ELF-1 (cell line): Measurements from ENCODE around the gene PTPRCAP.
A peak's percentile ranks its signal among the peaks of the same experiment; 100 is the strongest.
"Not testable (repeated sequence)": the region's sequence is repeated elsewhere in the genome, so short reads cannot be mapped to it uniquely, and the experiment has no call there.

Experiments used
- DNase-seq: peaks from one replicate; pipeline ENCODE4 v3.0.0-alpha.2; 2016; ENCODE audit warnings: low read depth, low spot score

Gene PTPRCAP

GRCh38 chr11:67465530-67465929 is 28.0 kb upstream of the PTPRCAP start:
- DNase-seq = not testable (repeated sequence)

DNA sequence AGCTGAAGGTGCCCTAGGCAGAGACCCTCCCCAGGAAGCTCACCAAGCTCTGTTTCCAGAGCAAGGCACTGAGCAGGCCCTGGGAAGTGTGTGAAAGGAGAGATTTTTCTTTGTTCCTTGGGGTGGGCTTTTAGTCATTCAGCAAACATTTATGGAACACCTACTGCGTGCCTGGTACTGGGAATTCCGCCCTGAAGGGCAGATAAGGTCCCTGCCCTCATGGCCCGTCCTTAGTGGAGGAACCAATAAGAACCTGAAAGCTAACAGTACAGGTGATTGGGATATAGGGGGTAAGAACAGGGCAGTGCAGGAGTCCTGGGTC is 27.7 kb upstream of the PTPRCAP start:
- peak; percentile 40 for DNase-seq

DNA sequence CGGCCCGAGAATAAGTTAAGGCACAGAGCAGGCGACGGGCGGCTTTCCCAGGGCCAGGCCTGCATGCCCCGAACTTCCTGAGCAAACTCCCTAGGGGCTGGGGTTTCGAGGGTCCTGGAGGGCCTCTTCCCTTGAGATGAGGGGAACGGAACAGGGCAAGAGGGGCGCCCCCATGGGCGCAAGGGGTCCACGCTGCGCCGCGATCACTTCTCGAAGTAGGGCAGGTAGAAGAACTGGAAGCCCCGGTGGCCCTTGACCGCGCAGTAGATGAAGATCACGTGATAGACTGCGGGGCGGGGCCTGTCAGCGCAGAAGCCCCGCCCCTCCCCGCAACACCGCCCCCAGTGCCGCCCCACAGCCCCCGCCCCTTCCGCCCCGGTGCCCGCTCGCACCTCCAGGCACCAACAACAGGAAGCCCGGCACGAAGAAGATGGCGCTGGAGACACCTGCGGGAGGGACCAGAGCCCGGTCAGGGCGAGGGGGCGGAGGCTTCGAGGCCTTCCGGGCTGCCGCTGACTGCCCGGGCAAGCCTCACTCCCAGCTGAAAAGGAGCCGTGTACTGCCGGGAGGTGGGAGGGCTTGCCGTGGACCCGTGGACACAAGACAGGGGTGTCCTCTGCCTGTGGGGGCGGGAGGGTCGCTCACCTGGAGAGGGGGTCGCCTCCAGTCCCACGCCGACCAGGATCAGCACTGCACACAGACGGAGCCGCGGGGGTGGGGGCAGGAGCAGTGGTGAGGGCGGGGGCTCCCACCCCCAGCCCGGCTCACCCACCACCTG is 27.1 kb upstream of the PTPRCAP start:
- peak; percentile 82 for DNase-seq

DNA sequence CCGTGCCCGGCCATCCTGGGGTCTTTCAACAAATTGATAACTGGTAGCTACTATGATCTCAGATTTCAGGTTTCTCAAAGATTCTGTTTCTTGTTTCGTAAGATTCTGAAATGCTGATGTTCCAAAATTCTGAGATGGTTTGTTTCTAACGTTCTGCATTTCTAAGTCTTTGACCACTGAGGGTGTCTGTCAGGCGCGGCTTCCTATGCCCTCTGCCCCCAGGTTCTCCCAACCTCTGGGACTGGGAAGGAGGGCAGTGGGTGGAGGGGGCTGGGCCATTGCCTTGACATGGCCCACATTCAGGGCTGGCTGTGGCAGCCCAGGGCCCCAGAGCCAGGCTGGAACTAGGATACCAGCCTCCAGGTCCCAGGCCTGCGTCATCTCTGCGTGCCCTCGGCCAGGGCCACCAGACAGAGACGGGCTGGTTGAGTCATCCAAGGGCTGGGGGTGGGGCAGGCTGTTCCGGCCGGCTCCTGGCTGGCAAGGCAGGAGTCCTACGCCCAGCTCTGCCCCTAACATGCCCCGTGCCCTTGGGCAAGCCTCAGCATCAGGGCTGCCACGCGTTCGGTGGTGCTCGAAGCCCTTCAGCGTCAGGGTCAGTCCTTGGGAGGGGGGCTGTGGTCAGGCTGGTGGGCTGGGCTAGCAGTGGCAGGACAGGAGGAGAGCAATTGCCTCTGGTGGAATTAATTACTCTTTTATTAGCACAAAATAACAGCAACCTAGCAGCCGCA is 26.4 kb upstream of the PTPRCAP start:
- peak; percentile 45 for DNase-seq

DNA sequence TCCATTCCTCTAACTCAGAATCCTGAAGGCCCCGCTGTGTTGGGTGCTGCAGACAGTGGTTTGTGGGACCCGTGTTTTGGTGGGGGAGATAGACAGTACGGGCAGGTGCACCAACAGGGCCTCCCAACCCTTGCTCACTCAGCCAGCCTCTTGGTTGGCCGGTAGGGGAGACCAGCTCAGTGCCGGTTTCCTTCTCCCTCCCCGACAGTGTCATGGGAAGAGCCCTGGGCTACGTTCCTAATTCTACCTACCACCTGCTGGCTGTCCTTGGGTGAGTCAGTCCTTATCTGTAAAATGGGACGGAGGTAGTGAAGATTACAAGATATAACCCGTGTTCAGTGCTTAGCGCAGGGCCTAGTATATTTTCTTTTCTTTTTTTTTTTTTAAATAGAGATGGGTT is 25.7 kb upstream of the PTPRCAP start:
- DNase-seq = peak; percentile 35

- DNase-seq = no peak
Observed at GRCh38 chr11:67458266-67458665, 20.8 kb upstream of the PTPRCAP start.

DNA sequence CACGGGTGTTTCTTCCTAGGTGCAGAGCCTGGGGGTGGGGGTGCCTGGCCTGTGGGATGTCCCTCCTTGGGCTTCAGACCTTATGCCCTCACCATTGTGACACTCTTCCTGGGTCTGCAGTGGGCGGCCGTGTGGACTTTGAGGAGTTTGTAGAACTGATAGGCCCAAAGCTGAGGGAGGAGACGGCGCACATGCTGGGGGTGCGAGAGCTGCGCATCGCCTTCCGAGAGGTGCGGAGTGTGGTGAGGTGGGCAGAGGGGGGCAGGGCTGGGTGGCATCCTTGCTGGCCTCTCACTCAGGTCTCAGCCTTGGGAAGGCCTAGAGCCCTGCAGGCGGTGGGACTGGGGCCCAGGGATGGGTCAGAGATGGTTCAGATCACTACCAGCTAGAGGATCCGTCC is 20.0 kb upstream of the PTPRCAP start:
- DNase-seq = no peak

DNA sequence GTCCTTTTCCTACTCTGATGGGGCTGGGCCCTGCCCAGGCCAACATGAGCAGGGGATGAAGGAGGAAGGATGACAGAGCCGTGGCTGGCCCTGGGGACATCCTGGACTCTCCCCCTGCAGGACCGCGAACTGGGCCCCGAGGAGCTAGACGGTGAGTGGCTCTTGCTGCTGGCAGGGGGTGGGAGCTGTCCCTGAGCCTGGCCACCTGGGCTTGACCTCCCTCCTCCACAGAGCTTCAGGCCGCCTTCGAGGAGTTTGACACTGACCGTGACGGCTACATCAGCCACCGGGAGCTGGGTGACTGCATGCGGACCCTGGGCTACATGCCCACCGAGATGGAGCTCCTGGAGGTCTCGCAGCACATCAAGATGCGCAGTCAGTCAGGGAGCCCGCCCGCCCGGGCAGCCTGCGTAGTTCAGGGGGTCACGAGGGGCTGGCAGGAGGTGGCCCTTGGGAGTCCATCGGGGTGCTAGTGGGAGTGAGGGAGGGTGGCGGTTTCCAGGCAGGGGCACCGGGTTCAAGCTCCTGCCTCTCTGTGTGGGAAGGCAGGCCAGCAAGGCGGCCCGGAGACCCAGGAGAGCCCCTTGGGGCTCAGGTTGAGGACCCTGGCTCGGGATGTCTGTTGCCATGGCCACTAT is 18.7 kb upstream of the PTPRCAP start:
- no peak for DNase-seq

DNA sequence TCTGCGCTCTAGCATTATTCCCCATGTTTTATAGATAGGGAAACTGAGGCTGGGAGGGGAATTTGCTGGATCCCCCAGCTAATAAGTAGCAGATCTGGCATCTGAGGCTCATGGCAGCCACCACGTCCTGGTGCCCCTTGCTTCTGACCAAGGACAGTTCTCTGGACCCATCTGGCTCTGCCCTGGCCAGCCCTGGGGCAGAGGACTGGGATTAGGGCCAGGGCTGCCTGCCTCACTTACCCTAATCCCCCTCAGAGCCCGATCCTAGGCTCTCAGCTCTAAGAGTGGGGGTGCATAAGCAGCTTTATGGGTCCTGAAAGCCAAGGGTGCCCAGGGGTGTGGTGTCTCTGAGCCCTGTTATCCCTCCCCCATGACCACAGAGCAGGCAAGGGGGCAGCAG is 17.6 kb upstream of the PTPRCAP start, which contains the start of gene CABP4:
TSS of gene CABP4 (plus strand) at position 301 of the 400 bp plus-strand sequence. CDS start at position 371, 70 bp downstream.
- no peak for DNase-seq

GRCh38 chr11:67453816-67454732 is 16.6 kb upstream of the PTPRCAP start:
- no peak for DNase-seq

- no peak for DNase-seq
Observed at GRCh38 chr11:67452141-67452952, 14.9 kb upstream of the PTPRCAP start, which contains the start of gene GPR152. Gene GPR152 (minus strand): TSS chr11:67452729. CDS start chr11:67452724, 5 bp downstream.

DNA sequence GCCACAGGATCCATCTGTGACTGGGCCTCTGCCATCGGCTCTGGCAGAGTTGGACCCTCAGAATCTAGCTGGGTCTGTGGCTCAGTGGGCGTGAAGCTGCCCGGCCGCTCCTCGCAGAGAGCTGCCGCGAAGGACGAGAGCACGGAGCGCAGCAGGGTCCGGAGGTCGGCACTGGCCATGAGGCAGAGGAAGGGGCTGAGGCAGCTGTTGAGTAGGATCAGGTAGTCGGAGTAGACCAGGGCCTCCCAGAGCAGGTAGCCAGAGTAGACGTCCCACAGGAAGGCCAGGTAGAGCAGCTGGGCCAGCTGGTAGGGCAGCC is 14.1 kb upstream of the PTPRCAP start:
- no peak for DNase-seq

GRCh38 chr11:67450796-67451657 is 13.5 kb upstream of the PTPRCAP start:
- DNase-seq = no peak

GRCh38 chr11:67449116-67449844 is 11.8 kb upstream of the PTPRCAP start:
- no peak for DNase-seq

DNA sequence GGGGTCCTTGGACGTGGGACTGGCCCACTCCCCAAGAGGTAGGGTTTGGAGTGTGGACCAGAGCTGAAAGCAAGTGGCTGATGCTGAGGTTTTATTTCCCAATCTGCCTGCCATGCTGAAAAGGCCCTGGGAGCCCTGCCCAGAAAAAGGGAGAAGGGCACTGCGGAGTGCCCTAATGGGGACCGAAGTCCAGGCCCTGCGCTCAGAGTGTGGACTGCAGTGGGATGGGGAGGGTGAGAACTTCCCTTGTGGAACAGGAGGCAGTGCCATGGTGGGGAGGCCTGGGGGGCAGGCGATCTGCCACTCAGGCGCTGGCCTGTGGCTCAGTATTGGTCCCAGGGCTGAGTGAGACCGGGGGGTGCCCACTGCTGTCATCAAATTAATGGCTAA is 10.7 kb upstream of the PTPRCAP start:
- DNase-seq = no peak

DNA sequence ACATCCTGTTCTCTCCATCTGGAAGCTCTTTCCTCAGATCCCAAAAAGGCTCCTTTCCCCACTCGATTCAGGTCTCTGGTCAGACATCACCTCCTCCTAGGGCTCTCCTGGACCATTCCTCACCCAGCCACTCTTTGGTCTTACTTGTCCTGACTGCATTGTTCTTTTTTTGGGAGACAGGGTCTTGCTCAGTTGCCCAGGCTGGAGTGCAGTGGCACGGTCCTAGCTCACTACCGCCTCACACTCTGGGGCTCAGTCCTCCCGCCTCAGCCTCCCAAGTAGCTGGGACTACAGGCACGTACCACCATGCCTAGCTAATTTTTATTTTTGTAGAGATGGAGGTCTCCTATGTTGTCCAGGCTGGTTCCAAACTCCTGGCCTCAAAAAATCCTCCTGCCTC is 8.0 kb upstream of the PTPRCAP start:
- no peak for DNase-seq

- no peak for DNase-seq
Observed at GRCh38 chr11:67442504-67443404, 5.3 kb upstream of the PTPRCAP start.

DNA sequence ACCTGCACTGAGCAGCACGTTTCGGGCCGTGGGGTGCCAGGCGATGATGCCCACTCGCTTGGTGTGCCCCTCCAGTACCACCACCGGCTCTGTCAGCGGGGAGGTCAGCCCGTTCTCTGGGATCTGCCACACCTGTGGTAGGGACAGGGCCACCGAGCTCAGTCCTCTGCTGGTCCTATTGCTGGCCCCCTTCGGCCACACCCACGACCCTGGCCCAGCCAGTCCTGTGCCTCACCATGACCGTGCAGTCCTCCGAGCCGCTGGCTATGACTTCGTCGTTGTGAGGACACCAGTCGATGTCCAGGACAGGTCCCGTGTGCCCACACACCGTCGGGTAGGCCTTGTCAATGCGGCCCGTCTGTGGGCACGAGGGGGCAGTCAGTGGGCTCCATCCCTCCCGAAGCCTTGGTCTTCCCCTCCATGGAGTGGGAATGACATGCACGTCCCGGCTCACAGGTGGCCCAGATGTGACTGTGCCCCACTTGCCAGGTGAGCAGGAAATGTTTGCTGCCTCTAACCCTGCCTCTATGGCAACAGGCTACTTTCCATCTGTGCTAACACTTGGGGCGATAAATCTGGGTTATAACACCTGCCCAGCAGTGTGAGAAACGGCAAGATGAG is 4.4 kb upstream of the PTPRCAP start:
- DNase-seq = no peak
